Measurements from ENCODE around the gene PRPF6.

DNA sequence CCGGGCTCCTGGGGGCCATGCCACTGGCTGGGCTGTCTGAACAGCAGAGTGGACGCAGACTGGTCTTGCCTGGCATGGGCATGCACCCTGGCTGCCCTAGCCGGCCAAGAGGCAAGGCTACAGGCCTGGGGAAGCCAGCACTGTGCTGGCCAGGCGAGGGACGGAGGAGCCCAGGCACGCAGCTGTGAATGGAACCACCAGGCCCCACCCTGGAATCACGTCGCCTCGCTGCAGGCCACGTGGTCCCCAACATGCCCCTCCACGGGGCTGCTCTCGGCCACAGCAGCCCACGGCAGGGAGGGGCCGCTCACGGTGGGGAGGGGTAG is 28.8 kb upstream of the PRPF6 start:
- TF ChIP-seq, protein P1, sequence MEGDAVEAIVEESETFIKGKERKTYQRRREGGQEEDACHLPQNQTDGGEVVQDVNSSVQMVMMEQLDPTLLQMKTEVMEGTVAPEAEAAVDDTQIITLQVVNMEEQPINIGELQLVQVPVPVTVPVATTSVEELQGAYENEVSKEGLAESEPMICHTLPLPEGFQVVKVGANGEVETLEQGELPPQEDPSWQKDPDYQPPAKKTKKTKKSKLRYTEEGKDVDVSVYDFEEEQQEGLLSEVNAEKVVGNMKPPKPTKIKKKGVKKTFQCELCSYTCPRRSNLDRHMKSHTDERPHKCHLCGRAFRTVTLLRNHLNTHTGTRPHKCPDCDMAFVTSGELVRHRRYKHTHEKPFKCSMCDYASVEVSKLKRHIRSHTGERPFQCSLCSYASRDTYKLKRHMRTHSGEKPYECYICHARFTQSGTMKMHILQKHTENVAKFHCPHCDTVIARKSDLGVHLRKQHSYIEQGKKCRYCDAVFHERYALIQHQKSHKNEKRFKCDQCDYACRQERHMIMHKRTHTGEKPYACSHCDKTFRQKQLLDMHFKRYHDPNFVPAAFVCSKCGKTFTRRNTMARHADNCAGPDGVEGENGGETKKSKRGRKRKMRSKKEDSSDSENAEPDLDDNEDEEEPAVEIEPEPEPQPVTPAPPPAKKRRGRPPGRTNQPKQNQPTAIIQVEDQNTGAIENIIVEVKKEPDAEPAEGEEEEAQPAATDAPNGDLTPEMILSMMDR (IDR thresholded peaks at IDR 0.05), result no peak
- TF ChIP-seq POLR2A (IDR thresholded peaks at IDR 0.05), result no peak
